ENCODE data around the gene CSRP1.

DNA sequence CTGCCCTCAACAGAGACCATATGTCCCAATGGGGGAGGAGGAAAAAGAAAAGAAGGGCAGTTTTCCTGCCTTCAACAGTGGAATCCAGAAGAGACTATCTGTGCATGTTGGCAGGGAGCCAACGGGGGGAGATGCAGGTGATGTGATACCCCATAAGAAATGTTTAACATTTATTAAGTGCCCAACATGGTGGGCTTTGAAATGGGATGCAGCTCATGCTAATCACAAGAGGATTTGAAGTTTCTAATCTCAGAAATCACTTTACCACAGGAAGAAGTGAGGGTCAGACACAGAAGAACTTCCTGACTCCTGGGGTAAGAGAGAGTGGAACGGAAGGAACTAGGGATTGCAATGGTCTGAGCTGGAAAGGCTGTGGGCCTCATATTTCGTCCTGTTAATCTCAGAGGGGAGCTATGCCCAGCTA, 16.2 kb downstream of the CSRP1 start:
- TF ChIP-seq, protein P1, sequence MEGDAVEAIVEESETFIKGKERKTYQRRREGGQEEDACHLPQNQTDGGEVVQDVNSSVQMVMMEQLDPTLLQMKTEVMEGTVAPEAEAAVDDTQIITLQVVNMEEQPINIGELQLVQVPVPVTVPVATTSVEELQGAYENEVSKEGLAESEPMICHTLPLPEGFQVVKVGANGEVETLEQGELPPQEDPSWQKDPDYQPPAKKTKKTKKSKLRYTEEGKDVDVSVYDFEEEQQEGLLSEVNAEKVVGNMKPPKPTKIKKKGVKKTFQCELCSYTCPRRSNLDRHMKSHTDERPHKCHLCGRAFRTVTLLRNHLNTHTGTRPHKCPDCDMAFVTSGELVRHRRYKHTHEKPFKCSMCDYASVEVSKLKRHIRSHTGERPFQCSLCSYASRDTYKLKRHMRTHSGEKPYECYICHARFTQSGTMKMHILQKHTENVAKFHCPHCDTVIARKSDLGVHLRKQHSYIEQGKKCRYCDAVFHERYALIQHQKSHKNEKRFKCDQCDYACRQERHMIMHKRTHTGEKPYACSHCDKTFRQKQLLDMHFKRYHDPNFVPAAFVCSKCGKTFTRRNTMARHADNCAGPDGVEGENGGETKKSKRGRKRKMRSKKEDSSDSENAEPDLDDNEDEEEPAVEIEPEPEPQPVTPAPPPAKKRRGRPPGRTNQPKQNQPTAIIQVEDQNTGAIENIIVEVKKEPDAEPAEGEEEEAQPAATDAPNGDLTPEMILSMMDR (IDR thresholded peaks at IDR 0.05 in 2 of 3, conservative IDR thresholded peaks at IDR 0.05 in 1 of 3; ENCODE audit: insufficient read depth in 2 of 3, low read depth in 1 of 3, low read length in 3 of 3), result no peak
- TF ChIP-seq ZNF282 (CRISPR knock-in tag; IDR thresholded peaks at IDR 0.05), result no peak
- no peak for TF ChIP-seq CEBPB (tag; IDR thresholded peaks at IDR 0.05)
- no peak for TF ChIP-seq SMARCC2 (IDR thresholded peaks at IDR 0.05; ENCODE audit: low read depth)
- no peak for TF ChIP-seq TBL1XR1 (IDR thresholded peaks at IDR 0.05; ENCODE audit: low read length in 2 of 2)
- no peak for TF ChIP-seq KAT7 (CRISPR knock-in tag; IDR thresholded peaks at IDR 0.05; ENCODE audit: borderline replicate concordance)
- no peak for TF ChIP-seq BACH1 (tag; IDR thresholded peaks at IDR 0.05)
- TF ChIP-seq ZNF175 (CRISPR knock-in tag; IDR thresholded peaks at IDR 0.05; ENCODE audit: low read depth), result no peak
- TF ChIP-seq CHCHD3 (CRISPR knock-in tag; IDR thresholded peaks at IDR 0.05), result no peak
- TF ChIP-seq POLR2A (conservative IDR thresholded peaks at IDR 0.05), result no peak
- TF ChIP-seq NFIC (IDR thresholded peaks at IDR 0.05), result peak; percentile 91
- no peak for TF ChIP-seq MEIS2 (IDR thresholded peaks at IDR 0.05; ENCODE audit: partially characterized antibody)
- no peak for TF ChIP-seq ZNF232 (CRISPR knock-in tag; IDR thresholded peaks at IDR 0.05)
- no peak for TF ChIP-seq ETV6 (IDR thresholded peaks at IDR 0.05; ENCODE audit: borderline replicate concordance in 1 of 2, low read depth in 2 of 2, low read length in 1 of 2)
- no peak for TF ChIP-seq ETV6 (CRISPR knock-in tag; IDR thresholded peaks at IDR 0.05; ENCODE audit: borderline replicate concordance)
